ENCODE measurements around the gene MTG2. TPM values are rescaled to one million over a fixed set of nuclear protein-coding genes. Genes with fewer than 3 reads are reported as not detected.

MTG2 gene
- total and polyA plus RNA-seq, 2 donors, result 10.3 to 25.8 TPM

GRCh38 chr20:62150310-62150575 is 32.6 kb upstream of the MTG2 start:
- no peaks in the 10 kb centered on the region for H3K36me3 ChIP-seq (ENCODE audit: insufficient read depth)
- no peak overlapping the region for H3K27ac ChIP-seq (ENCODE audit: low read depth)
- DNase-seq (ENCODE audit: extremely low spot score), result no peak
- WGBS, result 94% methylated on average over 11 of the region's 11 CpGs
- H3K4me1 ChIP-seq (ENCODE audit: insufficient read depth), result no peaks in the 10 kb centered on the region
- H3K4me3 ChIP-seq (ENCODE audit: low read depth, low read length), result no peak overlapping the region

GRCh38 chr20:62151225-62151624 is 31.6 kb upstream of the MTG2 start:
- Histone ChIP-seq H3K27ac (ENCODE audit: low read depth) (no peak overlapping the region), H3K36me3 (ENCODE audit: insufficient read depth) (no peaks in the 10 kb centered on the region), H3K4me3 (ENCODE audit: low read depth, low read length) (no peak overlapping the region), H3K4me1 (ENCODE audit: insufficient read depth) (no peaks in the 10 kb centered on the region)
- 89% methylated on average over 11 of the region's 11 CpGs for WGBS
- no peak for DNase-seq (ENCODE audit: extremely low spot score)

GRCh38 chr20:62151835-62152364 is 30.9 kb upstream of the MTG2 start:
- H3K4me1 ChIP-seq (ENCODE audit: insufficient read depth), result no peaks in the 10 kb centered on the region
- DNase-seq (ENCODE audit: extremely low spot score), result no peak
- 91% methylated on average over 23 of the region's 23 CpGs for WGBS
- no peaks in the 10 kb centered on the region for H3K36me3 ChIP-seq (ENCODE audit: insufficient read depth)
- no peak overlapping the region for H3K27ac ChIP-seq (ENCODE audit: low read depth)
- no peak overlapping the region for H3K4me3 ChIP-seq (ENCODE audit: low read depth, low read length)

GRCh38 chr20:62155428-62156253 is 27.2 kb upstream of the MTG2 start:
- DNase-seq (ENCODE audit: extremely low spot score), result no peak
- 90% methylated on average over 29 of the region's 29 CpGs for WGBS
- no peaks in the 10 kb centered on the region for H3K36me3 ChIP-seq (ENCODE audit: insufficient read depth)

GRCh38 chr20:62156254-62156556 is 26.6 kb upstream of the MTG2 start:
- Histone ChIP-seq H3K27ac (ENCODE audit: low read depth) (no peak overlapping the region), H3K4me1 (ENCODE audit: insufficient read depth) (no peaks in the 10 kb centered on the region), H3K36me3 (ENCODE audit: insufficient read depth) (no peaks in the 10 kb centered on the region), H3K4me3 (ENCODE audit: low read depth, low read length) (no peak overlapping the region)
- DNase-seq (ENCODE audit: extremely low spot score), result no peak
- WGBS, result 85% methylated on average over 3 of the region's 3 CpGs

More at GRCh38 chr20:62155428-62156253, 27.2 kb upstream of the MTG2 start:
- Histone ChIP-seq H3K27ac (ENCODE audit: low read depth) (no peak overlapping the region), H3K4me1 (ENCODE audit: insufficient read depth) (no peaks in the 10 kb centered on the region), H3K4me3 (ENCODE audit: low read depth, low read length) (no peak overlapping the region)

GRCh38 chr20:62156592-62157386 is 26.0 kb upstream of the MTG2 start:
- no peak for DNase-seq (ENCODE audit: extremely low spot score)
- Histone ChIP-seq H3K36me3 (ENCODE audit: insufficient read depth) (no peaks in the 10 kb centered on the region), H3K27ac (ENCODE audit: low read depth) (no peak overlapping the region), H3K4me3 (ENCODE audit: low read depth, low read length) (no peak overlapping the region), H3K4me1 (ENCODE audit: insufficient read depth) (no peaks in the 10 kb centered on the region)
- WGBS, result 51% methylated on average over 24 of the region's 24 CpGs

GRCh38 chr20:62157387-62158087 is 25.3 kb upstream of the MTG2 start:
- no peaks in the 10 kb centered on the region for H3K36me3 ChIP-seq (ENCODE audit: insufficient read depth)

GRCh38 chr20:62158088-62158400 is 24.8 kb upstream of the MTG2 start:
- H3K4me1 ChIP-seq (ENCODE audit: insufficient read depth), result no peaks in the 10 kb centered on the region
- 95% methylated on average over 12 of the region's 12 CpGs for WGBS
- H3K27ac ChIP-seq (ENCODE audit: low read depth), result no peak overlapping the region
- H3K36me3 ChIP-seq (ENCODE audit: insufficient read depth), result no peaks in the 10 kb centered on the region
- no peak for DNase-seq (ENCODE audit: extremely low spot score)
- no peak overlapping the region for H3K4me3 ChIP-seq (ENCODE audit: low read depth, low read length)

More at GRCh38 chr20:62157387-62158087, 25.3 kb upstream of the MTG2 start:
- Histone ChIP-seq H3K4me3 (ENCODE audit: low read depth, low read length) (no peak overlapping the region), H3K4me1 (ENCODE audit: insufficient read depth) (no peaks in the 10 kb centered on the region), H3K27ac (ENCODE audit: low read depth) (no peak overlapping the region)
- 87% methylated on average over 25 of the region's 25 CpGs for WGBS
- DNase-seq (ENCODE audit: extremely low spot score), result no peak

- Histone ChIP-seq H3K36me3 (ENCODE audit: insufficient read depth) (no peaks in the 10 kb centered on the region), H3K4me1 (ENCODE audit: insufficient read depth) (no peaks in the 10 kb centered on the region)
Measured at GRCh38 chr20:62158541-62158940, 24.3 kb upstream of the MTG2 start.

GRCh38 chr20:62159052-62159451 is 23.8 kb upstream of the MTG2 start:
- Histone ChIP-seq H3K4me1 (ENCODE audit: insufficient read depth) (no peaks in the 10 kb centered on the region), H3K4me3 (ENCODE audit: low read depth, low read length) (no peak overlapping the region), H3K36me3 (ENCODE audit: insufficient read depth) (no peaks in the 10 kb centered on the region), H3K27ac (ENCODE audit: low read depth) (no peak overlapping the region)
- WGBS, result 88% methylated on average over 11 of the region's 11 CpGs
- DNase-seq (ENCODE audit: extremely low spot score), result no peak

More at GRCh38 chr20:62158541-62158940, 24.3 kb upstream of the MTG2 start:
- WGBS, result 95% methylated on average over 22 of the region's 22 CpGs
- DNase-seq (ENCODE audit: extremely low spot score), result no peak
- H3K4me3 ChIP-seq (ENCODE audit: low read depth, low read length), result no peak overlapping the region
- H3K27ac ChIP-seq (ENCODE audit: low read depth), result no peak overlapping the region

GRCh38 chr20:62159839-62160238 is 23.0 kb upstream of the MTG2 start:
- peaks cover 2% of the 10 kb centered on the region for H3K36me3 ChIP-seq (ENCODE audit: insufficient read depth)
- WGBS, result 84% methylated on average over 14 of the region's 14 CpGs
- no peak overlapping the region for H3K4me3 ChIP-seq (ENCODE audit: low read depth, low read length)
- no peaks in the 10 kb centered on the region for H3K4me1 ChIP-seq (ENCODE audit: insufficient read depth)
- no peak for DNase-seq (ENCODE audit: extremely low spot score)
- H3K27ac ChIP-seq (ENCODE audit: low read depth), result no peak overlapping the region

- Histone ChIP-seq H3K27ac (ENCODE audit: low read depth) (no peak overlapping the region), H3K4me1 (ENCODE audit: insufficient read depth) (no peaks in the 10 kb centered on the region), H3K4me3 (ENCODE audit: low read depth, low read length) (no peak overlapping the region), H3K36me3 (ENCODE audit: insufficient read depth) (peaks cover 2% of the 10 kb centered on the region)
- 93% methylated on average over 9 of the region's 9 CpGs for WGBS
- no peak for DNase-seq (ENCODE audit: extremely low spot score)
Measured at GRCh38 chr20:62160253-62160652, 22.6 kb upstream of the MTG2 start.

GRCh38 chr20:62160876-62161275 is 22.0 kb upstream of the MTG2 start:
- Histone ChIP-seq H3K4me1 (ENCODE audit: insufficient read depth) (no peaks in the 10 kb centered on the region), H3K27ac (ENCODE audit: low read depth) (no peak overlapping the region), H3K36me3 (ENCODE audit: insufficient read depth) (peaks cover 2% of the 10 kb centered on the region), H3K4me3 (ENCODE audit: low read depth, low read length) (no peak overlapping the region)
- 91% methylated on average over 17 of the region's 17 CpGs for WGBS
- no peak for DNase-seq (ENCODE audit: extremely low spot score)

GRCh38 chr20:62161347-62161746 is 21.5 kb upstream of the MTG2 start:
- DNase-seq (ENCODE audit: extremely low spot score), result no peak
- no peak overlapping the region for H3K4me3 ChIP-seq (ENCODE audit: low read depth, low read length)
- 84% methylated on average over 17 of the region's 17 CpGs for WGBS
- H3K27ac ChIP-seq (ENCODE audit: low read depth), result no peak overlapping the region
- H3K4me1 ChIP-seq (ENCODE audit: insufficient read depth), result no peaks in the 10 kb centered on the region
- peaks cover 2% of the 10 kb centered on the region for H3K36me3 ChIP-seq (ENCODE audit: insufficient read depth)

Measured in urinary bladder (tissue), 4 donors.